Measurements from ENCODE around the gene IL17RE. TPM values are rescaled to one million over a fixed set of nuclear protein-coding genes. Genes with fewer than 3 reads are reported as not detected.
"Not testable (repeated sequence)": the region's sequence is repeated elsewhere in the genome, so short reads cannot be mapped to it uniquely, and the experiment has no call there.

Gene IL17RE
- total RNA-seq, 1 experiment from 2014 or later, result 0.81 TPM

DNA sequence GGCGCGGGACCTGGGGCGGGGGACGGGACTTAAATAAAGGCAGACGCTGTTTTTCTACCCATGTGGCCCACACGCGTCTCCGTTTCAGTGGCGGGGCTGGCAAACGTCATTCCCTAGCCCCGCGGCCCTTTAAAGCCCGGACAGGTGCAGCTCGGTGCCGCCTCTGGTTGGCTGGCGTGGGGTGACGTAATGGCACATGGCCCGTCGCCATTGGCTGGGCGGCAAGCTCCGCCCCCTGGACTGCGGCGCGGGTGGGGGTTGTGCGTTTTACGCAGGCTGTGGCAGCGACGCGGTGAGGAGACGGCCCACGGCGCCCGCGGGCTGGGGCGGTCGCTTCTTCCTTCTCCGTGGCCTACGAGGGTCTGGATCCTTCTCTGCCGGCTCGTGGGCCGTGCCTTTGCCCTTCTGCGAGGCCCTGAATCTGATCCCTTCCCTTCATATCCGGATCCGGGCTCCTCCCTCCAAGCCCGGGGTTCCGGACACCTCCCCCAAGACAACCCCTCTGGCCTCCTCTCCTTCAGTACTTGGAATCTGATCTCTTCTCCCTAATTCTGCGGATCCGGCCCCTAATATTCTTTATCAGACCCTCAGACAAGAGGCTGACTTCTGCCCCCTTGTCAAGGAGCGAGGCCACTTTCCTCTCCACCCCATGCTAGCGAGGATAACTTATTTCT is 31.1 kb downstream of the IL17RE start, which contains the start of gene CRELD1:
CRELD1 (plus strand) TSS at position 274 of the 674 bp plus-strand sequence. CDS start 605 bp downstream, outside the sequence.
- peak; percentile 88 for DNase-seq (ENCODE audit: low spot score)

DNA sequence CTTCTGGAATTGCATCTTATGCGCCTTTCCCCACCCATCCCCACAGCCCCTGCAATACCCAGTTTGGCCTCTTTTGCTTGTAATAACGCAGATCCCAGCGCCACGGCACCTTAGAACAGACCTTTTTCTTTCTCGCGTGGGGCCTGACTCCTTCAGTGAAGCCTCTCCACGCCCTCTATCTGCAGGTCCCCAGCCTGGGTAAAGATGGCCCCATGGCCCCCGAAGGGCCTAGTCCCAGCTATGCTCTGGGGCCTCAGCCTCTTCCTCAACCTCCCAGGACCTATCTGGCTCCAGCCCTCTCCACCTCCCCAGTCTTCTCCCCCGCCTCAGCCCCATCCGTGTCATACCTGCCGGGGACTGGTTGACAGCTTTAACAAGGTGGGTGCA is 31.6 kb downstream of the IL17RE start:
- DNase-seq (ENCODE audit: low spot score), result no peak

DNA sequence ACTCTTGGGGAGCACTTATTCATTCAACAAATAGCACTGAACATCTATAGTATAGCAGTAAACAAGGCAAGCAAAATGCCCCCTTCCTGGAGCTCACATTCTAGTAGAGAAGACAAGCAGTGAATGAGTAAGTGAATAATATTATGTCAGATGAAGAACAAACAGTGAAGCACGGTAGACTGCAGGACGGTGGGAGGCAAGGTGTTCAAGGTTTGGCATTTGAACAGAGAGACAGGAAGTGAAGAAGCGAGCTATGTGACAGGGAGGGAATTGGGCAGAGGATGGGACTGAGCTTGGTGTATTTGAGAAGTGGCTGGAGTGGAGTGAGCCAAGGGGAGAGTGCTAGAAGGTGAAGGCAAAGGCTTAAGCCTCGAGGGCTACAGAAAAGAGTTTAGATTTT is 32.3 kb downstream of the IL17RE start:
- no peak for DNase-seq (ENCODE audit: low spot score)

DNA sequence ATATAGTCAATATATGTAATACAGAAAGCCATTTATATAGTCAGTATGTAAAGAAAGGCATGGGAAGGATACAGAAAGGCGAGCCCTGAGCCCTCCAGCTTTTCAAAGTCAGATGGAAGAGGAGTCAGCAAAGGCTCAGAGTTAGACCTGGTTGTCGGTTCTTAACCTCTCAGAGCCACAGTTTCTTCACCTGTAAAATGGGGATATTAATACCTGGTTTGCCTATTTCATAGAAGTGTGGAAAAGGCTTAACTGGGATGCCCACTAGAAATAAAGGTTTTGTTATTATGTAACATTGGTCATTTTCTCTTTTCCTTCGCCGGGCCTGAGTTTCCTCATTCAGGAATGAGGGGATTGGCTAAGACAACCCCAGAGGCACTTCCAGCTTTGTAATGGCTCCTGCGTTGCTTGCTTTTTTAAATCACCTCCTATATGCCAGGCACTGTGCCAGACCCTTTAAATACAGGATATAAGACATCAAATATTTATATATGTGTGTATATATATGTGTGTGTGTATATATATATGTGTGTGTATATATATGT is 33.4 kb downstream of the IL17RE start:
- no peak for DNase-seq (ENCODE audit: low spot score)

DNA sequence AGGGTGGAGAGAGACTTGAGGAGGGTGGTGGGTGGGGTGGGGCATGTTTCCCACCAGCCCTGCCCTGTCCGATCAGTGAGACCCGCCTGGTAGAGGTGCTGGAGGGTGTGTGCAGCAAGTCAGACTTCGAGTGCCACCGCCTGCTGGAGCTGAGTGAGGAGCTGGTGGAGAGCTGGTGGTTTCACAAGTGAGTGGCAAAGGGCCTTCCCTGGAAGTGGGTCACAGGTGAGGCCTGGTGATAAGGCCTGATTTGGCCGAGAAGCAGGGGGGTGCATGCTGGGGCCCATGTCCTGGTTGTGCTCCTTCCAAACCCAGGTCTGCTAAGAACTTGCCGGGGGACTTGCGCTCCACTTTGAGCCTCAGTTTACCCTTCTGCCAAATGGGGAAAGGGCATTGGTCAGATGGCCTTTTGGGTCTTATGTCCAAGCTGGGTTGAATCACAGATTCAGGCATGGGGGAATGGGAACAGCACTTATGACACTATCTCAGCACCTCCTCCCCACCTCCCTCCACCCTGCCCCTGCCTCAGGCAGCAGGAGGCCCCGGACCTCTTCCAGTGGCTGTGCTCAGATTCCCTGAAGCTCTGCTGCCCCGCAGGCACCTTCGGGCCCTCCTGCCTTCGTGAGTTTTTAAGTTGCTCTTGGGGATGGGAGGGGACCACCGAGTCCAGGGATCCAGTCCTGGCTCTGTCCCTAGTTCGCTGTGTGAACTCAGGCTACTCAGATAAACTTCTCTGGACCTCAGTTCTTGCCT is 35.0 kb downstream of the IL17RE start:
- DNase-seq (ENCODE audit: low spot score), result no peak

DNA sequence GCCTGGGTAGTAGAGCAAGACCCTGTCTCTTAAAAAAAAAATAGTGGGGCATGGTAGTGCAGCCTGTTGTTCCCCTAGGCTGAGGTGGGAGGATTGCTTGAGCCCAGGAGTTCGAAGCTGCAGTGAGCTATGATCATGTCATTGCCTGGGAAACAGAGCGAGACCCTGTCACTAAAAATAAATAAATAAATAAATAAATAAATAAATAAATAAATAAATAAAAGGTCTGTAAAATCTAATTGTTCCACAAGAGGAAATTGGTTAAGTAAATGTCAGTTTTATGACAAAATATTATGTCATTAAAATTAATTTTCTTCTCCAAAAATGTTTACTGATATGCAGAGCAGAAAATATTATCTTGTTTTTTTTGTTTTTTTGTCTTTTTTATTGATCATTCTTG is 36.3 kb downstream of the IL17RE start:
- no peak for DNase-seq (ENCODE audit: low spot score)

DNA sequence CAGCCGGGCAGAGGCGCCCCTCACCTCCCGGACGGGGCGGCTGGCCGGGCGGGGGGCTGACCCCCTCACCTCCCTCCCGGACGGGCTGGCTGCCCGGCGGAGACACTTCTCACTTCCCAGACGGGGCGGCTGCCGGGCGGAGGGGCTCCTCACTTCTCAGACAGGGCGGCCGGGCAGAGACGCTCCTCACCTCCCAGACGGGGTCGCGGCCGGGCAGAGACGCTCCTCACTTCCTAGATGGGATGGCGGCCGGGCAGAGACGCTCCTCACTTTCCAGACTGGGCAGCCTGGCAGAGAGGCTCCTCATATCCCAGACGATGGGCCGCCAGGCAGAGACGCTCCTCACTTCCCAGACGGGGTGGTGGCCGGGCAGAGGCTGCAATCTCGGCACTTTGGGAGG is 37.3 kb downstream of the IL17RE start:
- not testable (repeated sequence) for DNase-seq (ENCODE audit: low spot score)

DNA sequence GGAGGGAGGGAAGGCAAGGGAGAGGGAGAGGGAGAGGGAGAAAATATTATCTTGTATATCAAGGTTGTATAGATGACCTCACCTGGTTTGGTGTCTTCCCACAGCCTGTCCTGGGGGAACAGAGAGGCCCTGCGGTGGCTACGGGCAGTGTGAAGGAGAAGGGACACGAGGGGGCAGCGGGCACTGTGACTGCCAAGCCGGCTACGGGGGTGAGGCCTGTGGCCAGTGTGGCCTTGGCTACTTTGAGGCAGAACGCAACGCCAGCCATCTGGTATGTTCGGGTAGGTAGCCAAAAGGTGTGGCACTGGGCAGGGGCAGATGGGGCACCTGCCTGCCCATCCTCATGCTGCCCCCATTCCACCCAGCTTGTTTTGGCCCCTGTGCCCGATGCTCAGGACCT is 38.1 kb downstream of the IL17RE start:
- no peak for DNase-seq (ENCODE audit: low spot score)

DNA sequence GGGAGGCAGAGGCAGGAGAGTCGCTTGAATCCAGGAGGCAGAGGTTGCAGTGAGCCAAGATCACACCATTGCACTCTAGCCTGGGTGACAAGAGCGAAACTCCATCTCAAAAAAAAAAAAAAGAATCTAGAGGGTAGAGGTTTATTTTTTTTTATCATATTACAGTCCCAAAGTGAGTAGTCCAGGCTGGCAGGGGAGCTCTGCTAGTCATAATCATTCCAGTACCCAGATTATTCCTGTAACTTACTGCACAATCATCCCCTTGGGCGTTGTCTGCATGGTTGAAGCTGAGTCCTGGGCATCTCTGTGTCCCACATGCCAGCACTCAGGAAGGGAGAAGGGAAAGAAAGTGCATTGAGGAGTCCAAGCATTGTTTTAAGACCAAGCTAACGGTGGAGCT is 39.5 kb downstream of the IL17RE start:
- DNase-seq (ENCODE audit: low spot score), result no peak

DNA sequence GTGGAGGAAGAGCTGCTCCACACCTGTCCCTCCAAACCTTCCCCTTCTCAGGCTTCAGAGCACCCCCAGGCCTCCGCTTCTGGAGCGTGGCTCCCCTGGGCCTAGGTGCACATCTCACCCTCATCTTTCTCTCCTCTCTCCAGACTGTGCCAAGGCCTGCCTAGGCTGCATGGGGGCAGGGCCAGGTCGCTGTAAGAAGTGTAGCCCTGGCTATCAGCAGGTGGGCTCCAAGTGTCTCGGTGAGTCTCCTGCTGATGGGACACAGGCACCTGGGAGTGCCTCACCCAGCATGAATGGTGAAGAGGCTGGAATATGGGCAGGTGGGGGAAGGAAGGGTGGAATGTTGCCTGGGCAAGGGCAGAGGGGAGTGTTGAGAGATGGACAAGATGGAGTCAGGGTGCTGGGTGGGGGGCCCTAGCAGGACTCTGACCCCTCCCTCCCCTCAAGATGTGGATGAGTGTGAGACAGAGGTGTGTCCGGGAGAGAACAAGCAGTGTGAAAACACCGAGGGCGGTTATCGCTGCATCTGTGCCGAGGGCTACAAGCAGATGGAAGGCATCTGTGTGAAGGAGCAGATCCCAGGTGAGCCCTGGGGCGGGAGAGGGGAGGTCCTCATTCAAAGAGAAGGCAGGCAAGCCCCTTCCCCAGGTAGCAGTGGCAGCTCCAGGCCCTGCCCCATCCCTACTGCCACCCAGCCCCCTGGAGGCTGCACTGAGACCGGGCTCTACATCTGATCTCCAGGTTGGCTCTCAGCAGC is 40.5 kb downstream of the IL17RE start:
- DNase-seq (ENCODE audit: low spot score), result no peak

DNA sequence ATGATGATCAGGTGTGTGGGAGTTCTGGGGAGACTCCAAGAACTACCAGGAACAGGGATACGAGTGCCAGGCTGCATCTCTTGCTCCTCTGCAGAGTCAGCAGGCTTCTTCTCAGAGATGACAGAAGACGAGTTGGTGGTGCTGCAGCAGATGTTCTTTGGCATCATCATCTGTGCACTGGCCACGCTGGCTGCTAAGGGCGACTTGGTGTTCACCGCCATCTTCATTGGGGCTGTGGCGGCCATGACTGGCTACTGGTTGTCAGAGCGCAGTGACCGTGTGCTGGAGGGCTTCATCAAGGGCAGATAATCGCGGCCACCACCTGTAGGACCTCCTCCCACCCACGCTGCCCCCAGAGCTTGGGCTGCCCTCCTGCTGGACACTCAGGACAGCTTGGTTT is 41.6 kb downstream of the IL17RE start:
- DNase-seq (ENCODE audit: low spot score), result no peak

DNA sequence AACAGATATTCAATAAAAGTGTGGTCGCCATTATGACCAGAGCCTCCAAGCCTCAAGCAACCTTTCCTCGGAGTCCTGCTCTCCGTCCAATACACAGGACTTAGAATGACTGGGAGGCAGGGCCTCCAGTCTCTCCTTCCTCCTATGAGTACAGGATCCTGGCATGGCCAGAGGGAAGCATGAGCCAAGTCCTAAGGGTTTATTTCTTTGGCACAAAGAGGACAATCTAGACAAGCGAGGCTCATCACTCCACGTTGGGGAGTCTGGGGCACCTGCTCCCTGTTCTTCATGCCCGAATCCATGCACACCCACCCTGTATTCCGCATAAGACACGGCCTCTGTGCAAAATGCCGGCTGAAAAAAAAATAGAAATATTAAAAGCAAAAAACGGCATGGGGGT is 42.7 kb downstream of the IL17RE start:
- DNase-seq (ENCODE audit: low spot score), result no peak

DNA sequence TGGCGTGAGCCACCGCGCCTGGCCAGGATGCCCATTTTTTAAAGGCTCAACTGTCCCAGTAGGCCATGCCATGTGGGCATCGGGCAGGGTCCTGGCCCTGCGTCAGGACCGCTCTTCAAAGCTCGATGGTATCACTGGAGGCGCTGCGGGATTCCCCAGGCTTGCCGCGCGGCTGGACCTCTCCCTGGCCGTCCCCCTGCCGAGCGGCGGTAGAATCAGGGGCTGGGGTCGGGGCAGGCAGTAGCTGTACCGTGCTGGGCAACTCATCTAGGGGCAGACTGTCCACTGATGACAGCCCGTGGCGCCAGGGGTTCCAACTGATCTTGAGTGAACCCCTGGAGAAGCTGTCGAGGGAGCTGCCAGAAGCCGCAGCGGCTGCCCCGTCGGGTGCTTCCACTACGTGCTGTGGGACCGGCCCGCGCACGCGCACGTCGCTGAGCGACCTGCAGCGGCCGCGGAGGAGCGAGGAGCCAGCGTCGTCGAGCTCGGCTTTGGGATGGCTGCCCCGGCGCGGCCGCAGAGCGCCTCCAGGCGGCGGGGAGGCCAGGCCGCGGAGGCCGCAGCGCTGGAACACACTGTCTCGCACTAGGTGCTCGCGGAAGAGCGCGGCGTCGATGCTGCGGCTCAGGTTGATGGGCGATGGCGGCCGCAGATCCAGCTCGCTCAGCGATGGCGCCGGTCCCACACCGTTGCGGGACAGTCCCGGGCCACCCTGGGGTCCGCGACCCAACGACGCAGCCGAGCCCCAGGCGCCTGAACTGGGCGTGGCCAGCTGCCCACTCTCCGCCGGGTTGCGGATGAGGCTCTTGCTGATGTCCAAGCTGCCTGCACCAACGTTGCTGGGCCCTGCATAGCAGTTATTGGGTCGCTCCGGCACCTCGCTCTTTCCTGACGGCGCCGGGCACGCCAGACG is 43.7 kb downstream of the IL17RE start:
- no peak for DNase-seq (ENCODE audit: low spot score)

DNA sequence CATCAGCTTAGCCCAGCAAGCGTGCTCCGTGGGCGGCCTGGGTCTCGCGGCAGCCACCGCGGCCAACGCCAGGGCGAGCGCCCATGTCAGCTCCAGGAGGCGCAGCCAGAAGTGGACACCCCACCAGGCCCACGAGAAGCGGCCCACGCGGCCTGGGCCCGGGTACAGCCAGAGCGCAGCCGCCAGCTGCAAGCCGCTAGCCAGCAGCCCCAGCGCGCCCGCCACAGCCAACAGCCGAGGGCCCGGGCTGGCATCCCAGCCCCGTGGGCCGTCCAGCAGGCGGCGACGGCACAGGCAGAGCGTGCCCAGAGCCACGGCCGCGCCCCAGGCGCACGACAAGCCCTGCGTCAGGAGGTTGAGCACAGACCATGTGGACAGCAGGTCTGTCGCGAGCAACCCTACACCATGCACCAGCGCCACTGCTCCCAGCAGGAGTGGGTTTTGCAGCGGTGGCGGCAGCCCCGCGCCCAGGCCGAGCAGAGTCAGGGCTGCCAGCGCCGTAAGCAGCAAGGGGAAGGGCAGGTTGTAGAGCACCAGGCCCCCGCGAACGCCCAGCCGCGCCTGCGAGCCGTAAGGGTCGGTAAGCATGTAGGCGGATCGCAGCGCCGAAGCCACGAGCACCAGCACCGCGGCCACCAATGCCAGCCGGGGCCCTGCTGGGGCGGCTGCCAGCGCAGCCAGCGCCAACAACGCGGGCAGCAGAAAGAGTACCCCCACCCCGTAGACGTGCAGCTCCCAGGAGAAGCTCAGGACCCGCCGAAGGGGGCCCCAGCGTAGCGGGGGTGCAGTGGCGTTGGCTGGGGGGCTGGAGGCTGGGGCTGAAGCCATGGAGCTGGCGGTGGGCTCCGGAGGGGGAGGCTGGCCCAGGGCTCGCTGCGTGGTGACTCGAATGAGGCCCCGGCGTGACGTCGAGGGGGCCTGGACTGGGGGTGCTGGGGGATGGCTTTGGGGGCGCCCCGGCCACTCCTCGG is 44.7 kb downstream of the IL17RE start:
- DNase-seq (ENCODE audit: low spot score), result no peak

DNA sequence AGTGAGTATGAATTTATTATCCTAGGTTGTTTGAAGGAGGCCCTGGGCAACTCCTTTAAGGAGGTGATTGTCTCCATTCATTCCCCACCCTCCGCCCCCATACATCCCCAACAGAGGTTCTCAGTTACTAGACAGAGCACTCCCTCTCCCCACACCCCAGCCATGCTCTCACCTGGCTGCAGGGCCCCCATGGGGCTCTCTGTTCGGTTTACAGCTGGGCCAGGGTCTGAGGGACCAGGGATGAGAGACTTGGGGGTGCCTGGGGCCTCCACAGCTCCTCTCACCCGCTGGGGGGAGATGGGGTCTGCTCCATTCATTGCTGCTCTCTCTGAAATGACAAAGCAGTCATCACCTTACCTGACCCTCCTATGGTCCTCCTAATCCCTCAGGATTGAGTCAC is 45.9 kb downstream of the IL17RE start:
- no peak for DNase-seq (ENCODE audit: low spot score)

DNA sequence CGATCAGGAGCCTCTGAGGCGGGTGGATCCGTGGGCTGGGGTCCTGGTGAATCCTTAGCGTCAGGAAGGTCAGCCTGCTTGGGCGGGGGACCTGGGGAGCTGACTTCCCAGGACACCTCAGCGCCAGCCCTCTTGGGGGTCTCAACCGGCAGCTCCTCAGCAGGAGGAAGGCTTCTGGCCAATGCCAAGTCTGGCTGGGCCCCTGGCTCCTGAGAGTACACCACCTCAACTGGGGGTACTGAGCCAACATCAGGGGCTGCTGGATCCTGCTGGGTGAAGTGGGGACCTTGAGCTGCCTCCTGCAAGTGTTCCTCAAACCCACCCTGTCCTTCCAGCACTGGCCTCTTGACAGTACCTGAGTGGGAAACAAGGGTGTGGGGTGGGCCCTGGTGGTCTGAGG is 46.5 kb downstream of the IL17RE start:
- DNase-seq (ENCODE audit: low spot score), result no peak

DNA sequence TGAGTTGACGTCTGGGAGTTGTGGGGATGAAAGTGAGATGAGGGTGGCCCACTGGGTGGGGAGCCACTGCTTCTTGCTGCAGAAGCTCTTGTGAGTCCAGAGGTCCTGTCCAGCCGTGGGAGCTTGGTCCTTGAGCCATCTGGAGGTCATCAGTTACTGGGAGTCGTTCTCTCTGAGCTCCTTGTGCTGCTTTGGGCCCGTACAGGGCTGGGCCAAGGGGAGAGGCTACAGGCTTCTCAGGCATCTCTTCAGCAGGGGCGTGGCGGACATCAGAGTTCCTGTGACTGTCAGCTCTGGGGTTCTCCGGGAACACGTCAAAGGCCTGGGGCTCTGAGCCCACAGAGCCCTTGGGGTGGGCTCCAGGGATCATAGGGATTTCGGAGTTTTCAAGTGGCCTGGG is 47.0 kb downstream of the IL17RE start:
- DNase-seq (ENCODE audit: low spot score), result no peak

DNA sequence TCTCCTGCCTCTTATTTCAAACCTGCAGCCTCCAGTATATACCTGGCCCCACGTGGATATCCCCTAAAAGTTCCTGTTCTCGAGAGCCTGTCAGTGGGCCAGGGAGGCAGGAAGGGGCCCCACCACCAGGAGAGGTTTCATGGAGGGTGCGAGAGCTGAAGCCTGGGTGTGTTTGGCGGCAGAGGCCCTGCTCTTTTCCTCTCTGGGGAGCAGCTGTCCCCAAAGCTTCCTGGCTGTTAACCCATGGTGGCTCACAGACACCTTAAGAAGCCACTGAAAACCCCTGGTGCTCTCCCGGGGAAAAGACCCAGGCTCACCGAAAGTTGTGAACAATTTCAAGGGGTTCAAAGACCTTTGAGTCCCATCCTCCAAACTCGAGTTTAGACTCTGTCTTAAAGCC is 48.5 kb downstream of the IL17RE start:
- no peak for DNase-seq (ENCODE audit: low spot score)

DNA sequence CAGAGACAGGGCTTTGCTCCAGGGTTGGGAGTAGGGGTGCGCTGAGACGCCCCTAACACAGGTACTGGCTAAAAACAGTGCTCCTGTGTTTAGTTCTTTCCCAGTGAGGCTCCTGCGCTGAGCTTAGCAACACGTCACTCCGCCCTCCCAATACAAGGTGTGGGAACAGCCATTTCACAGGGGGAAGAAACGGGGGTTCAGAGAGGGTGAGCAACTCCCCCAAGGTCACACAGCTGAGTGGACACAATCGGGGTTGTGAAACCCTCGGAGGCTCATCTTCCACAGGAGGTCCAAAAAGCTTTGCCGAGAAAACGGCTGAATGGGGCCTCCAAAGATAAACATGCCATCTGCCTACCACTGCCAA is 48.9 kb downstream of the IL17RE start:
- DNase-seq (ENCODE audit: low spot score), result no peak

All from A172 (cell line).